ENCODE data around the gene GPR179.

The GPR179 gene

DNA sequence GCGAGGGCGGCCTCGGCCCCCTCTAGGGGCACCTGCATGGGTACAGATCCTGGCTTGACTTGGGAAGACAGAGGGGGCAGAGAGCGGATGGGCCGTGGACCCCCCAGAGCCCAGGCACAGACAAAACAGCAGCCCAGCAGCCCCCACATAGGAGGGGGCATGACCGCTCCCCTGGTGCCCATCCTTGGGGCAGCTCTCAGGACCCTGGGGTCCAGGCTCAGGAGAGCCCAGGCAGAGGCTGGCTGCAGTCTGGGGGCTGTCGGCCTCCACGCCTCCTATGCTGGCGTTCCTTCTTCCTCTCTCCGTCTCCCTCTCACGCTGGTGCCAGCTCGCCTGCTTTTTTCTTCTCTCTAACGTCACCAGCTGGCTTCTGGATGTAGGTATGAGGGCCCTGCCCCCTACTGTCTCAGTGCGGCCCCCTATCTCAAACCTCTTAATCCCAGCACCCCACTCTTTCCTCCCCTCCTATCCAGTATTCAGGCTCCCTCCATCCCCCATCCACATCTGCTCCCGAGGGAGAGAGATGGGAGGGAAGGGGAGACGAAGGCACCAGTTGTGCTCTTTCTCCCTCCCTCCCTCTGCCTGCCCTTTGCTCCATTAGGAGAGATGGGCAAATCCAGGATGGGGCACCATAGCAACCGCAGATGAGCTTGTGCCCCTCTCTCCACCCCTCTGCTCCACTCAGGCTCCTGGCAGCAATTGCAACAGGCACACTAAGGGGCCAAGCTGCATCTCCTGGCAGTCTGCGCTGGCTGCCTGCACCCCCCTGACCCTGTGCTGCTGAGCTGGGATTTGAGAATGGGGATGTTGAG, at the start of gene GPR179:
Gene GPR179 (minus strand): TSS at position 349 of the 812 bp plus-strand sequence. CDS start 167 bp downstream, at position 182.
- no peak for DNase-seq

DNA sequence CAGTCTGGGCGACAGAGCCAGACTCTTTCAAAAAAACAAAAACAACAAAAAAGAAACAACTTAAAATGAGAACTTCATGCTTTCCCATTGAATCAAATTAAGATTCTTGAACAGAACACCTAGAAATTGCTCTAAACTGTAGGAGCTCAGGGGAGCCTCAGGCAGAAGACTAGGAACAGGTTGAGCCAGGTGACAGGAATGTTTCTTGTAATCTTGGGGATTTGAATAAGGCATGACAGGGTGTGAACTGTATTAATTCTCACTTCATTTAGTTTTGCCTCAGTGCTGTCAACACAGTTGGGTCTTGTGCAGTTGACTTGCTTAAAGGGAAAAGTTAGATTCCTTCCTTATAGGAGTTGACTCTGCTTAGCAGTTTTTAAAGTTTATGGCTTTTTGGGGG, 35.7 kb upstream of the GPR179 start:
- no peak for DNase-seq

- no peak for DNase-seq
Observed at GRCh38 chr17:38369124-38369886, 25.5 kb upstream of the GPR179 start.

- no peak for DNase-seq
Observed at GRCh38 chr17:38364741-38365140, 21.0 kb upstream of the GPR179 start.

- DNase-seq, result no peak
Observed at GRCh38 chr17:38363016-38363415, 19.3 kb upstream of the GPR179 start.

- no peak for DNase-seq
Observed at GRCh38 chr17:38361694-38362465, 18.1 kb upstream of the GPR179 start.

- no peak for DNase-seq
Observed at GRCh38 chr17:38358586-38359513, 15.1 kb upstream of the GPR179 start.

GRCh38 chr17:38357486-38358123, 13.8 kb upstream of the GPR179 start:
- no peak for DNase-seq

GRCh38 chr17:38355251-38355650, 11.5 kb upstream of the GPR179 start:
- no peak for DNase-seq

- DNase-seq, result no peak
Observed at GRCh38 chr17:38354466-38354865, 10.7 kb upstream of the GPR179 start.

DNA sequence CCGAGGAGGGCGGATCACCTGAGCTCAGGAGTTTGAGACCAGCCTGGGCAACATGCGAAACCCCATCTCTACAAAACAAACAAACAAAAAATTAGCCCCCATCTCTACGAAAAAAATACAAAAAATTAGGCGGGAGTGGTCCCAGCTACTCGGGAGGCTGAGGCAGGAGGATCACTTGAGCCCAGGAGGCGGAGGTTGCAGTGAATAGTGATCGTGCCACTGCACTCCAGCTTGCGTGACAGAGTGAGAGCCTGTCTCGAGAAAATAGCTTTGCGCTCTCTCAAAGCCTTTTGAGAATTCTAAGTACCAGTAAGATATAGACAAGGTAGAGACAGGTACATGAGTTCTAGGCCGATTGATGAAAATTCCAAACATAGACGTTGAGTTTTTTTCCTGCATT, 9.9 kb upstream of the GPR179 start:
- DNase-seq, result no peak

- DNase-seq, result no peak
Observed at GRCh38 chr17:38353086-38353604, 9.4 kb upstream of the GPR179 start.

DNA sequence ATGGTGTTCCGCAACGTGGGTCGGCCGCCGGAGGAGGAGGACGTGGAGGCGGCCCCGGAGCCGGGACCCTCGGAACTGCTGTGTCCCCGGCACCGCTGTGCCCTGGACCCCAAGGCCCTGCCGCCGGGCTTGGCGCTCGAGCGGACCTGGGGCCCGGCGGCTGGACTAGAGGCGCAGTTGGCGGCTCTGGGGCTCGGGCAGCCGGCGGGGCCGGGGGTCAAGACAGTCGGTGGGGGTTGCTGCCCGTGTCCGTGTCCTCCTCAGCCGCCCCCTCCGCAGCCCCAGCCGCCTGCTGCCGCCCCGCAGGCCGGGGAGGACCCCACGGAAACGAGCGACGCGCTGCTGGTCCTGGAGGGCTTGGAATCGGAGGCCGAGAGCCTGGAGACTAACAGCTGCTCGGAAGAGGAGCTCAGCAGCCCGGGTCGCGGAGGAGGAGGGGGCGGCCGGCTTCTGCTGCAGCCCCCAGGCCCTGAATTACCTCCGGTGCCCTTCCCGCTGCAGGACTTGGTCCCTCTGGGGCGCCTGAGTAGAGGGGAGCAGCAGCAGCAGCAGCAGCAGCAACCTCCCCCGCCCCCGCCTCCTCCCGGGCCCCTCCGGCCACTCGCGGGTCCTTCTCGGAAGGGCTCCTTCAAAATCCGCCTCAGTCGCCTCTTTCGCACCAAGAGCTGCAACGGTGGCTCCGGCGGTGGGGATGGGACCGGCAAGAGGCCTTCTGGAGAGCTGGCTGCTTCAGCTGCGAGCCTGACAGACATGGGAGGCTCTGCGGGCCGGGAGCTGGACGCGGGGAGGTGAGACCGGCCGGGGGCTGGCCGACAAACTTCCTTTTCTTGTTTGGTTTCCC, 8.7 kb upstream of the GPR179 start:
- peak in 1 of 2 experiments; percentile 9 for DNase-seq

GRCh38 chr17:38351412-38352222, 7.9 kb upstream of the GPR179 start, which contains the start of gene SOCS7:
Gene SOCS7 (plus strand): TSS chr17:38351844. CDS start chr17:38352053, 209 bp downstream.
- peak; percentile 81 to 92 for DNase-seq

- DNase-seq, result no peak
Observed at GRCh38 chr17:38350035-38350434, 6.3 kb upstream of the GPR179 start.

- DNase-seq, result peak; percentile 66 to 78
Observed at GRCh38 chr17:38349097-38349730, 5.5 kb upstream of the GPR179 start.

GRCh38 chr17:38345743-38346142, 2.0 kb upstream of the GPR179 start:
- DNase-seq, result no peak

DNA sequence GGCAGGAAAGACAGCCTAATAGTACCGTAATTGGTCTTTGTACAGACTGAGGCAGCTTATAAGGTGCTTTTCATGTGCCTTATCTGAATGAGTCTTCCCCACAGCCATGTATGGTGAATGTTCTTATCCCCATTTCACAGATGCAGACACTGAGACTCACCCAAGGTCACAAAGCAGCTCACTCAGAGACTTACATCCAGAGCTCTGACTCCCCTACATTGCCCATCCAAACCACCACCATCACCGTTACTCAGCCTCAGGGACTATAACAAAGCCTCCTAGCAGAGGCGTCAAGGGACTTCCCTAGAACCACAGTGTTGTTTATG, 627 bp upstream of the GPR179 start:
- no peak for DNase-seq
